HG03432 (cell line): ENCODE data around the gene DGUOK.
"Not testable (repeated sequence)": the region's sequence is repeated elsewhere in the genome, so short reads cannot be mapped to it uniquely, and the experiment has no call there.

Source experiments
- ATAC-seq: cut with Tn5 transposase; IDR thresholded peaks from one replicate; pipeline ENCODE4 v1.9.1; 2021; ENCODE audit warnings: mild to moderate bottlenecking, moderate library complexity; ENCODE audit not compliant: unreplicated experiment

Gene DGUOK

DNA sequence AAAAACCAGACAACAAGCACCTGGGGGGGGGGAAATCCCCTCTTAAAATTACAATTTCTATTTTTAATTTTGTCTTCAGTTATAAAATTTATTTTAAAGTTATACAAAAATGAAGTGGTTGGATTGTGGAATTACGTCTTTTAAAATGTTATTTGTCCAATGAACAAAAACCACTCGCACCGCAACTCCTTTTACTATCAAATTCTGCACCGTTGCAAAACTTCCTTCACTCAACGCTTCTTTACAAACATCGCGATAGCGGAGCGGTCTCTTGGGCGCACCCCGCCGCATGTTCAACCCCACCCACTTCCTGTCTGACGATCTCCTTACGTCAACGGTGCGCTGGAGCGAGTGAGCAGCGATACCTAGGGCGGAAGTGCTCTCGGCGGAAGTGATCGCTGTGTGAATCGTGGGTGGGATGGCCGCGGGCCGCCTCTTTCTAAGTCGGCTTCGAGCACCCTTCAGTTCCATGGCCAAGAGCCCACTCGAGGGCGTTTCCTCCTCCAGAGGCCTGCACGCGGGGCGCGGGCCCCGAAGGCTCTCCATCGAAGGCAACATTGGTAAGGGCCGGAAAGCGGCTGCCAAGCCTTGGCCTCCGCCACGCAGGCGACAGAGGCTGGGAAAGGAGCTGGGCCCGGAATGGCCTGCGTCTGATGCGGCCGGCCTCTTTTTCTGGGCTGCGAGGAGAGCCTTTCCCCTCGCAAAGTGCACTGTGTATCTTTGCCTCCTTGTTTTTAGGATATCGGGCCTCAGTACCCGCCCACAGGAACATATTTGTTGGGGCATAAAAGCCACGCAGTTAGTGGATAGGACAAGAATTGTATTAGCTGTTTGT lies at the start of gene DGUOK:
DGUOK (plus strand) TSS at position 388 of the 835 bp plus-strand sequence; CDS start at position 419, 31 bp downstream.
- peak; percentile 99 for ATAC-seq

GRCh38 chr2:73877071-73877802 lies 49.4 kb upstream of the DGUOK start:
- no peak for ATAC-seq

DNA sequence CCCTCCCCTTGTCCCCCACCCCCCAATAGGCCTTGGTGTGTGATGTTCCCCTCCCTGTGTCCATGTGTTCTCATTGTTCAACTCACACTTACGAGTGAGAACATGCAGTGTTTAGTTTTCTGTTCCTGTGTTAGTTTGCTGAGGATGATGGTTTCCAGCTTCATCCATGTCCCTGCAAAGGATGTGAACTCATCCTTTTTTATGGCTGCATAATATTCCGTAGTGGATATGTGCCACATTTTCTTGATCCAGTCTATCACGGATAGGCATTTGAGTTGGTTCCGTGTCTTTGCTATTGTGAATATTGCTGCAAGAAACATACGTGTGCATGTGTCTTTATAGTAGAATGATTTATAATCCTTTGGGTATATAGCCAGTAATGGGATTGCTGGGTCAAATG lies 48.7 kb upstream of the DGUOK start:
- not testable (repeated sequence) for ATAC-seq

DNA sequence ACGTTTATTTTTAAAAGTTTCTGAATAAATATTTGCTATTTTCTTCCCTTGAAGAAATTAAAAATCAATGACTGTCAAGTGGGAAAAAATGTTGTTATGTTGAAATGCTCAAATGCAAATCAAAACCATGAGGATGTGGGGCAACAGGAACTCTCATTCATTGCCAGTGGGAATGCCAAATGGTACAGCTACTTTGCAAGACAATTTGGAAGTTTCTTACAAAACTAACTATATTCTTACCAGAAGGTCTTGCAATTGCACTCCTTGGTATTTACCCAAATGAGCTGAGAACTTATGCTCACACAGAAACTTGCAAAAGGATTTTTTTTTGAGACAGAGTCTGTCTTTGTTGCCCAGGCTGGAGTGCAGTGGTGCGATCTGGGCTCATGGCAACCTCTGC lies 41.3 kb upstream of the DGUOK start:
- ATAC-seq = no peak

- ATAC-seq = no peak
These were observed 40.3 kb upstream of the DGUOK start for GRCh38 chr2:73886357-73886756.

- not testable (repeated sequence) for ATAC-seq
These were observed 38.9 kb upstream of the DGUOK start for GRCh38 chr2:73887596-73888353.

DNA sequence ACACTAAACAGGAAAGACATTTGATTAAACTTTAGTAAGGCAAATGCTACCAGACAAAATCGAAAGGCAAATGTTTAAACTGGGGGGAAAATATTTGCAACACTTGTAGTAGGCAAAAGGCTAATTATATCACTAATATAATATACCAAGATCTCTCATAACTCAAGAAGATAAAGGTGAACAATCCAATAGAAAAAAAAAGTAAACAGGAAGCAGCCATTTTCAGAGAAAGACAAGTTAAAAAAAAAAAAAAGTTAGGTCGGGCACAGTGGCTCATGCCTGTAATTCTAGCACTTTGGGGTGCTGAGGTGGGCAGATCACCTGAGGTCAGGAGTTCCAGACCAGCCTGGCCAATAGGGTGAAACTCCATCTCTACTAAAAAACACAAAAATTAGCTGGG lies 38.3 kb upstream of the DGUOK start:
- ATAC-seq = no peak

- no peak for ATAC-seq
These were observed 37.5 kb upstream of the DGUOK start for GRCh38 chr2:73889206-73889605.

GRCh38 chr2:73890301-73891092 lies 36.2 kb upstream of the DGUOK start:
- ATAC-seq = no peak

GRCh38 chr2:73891276-73891901 lies 35.3 kb upstream of the DGUOK start:
- no peak for ATAC-seq

- no peak for ATAC-seq
These were observed 33.9 kb upstream of the DGUOK start, which contains the start of gene ACTG2 for GRCh38 chr2:73892631-73893329. Gene ACTG2, plus strand, starts transcription at chr2:73893008. Its CDS starts 8,304 bp downstream, at chr2:73901312.

DNA sequence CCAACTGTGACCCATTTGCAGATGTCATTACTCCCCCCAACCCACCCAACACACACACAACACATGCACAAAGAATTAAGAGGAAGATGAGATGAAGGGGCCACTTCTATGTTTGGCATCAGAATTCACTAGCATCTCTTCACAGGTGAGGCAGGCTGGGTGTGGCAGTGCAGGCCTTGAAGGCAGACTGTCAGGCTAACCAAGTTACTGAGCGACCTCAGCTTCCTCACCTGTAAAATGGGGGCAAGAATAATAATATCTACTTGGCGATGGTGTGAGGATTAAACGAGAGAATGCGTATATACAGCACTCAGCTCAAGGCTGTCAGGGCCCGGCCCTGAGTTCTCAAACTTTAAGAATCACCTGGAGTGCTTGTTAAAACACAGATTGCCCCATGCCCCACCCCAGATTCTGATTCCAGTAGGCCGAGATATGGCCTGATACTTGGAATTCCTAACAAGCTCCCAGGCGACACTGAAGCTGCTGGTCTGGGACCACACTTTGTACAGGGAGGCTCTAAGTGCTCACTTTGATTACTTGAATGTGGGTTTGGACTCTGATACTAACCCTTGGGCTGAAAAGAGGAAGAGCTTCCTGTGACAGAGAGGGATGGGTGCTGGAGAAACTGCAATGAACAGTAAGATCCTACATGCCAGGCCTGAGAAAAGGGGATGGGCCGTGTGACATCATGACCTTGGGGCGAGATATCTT lies 32.8 kb upstream of the DGUOK start:
- no peak for ATAC-seq

- no peak for ATAC-seq
These were observed 32.2 kb upstream of the DGUOK start for GRCh38 chr2:73894475-73894850.

- no peak for ATAC-seq
These were observed 31.8 kb upstream of the DGUOK start for GRCh38 chr2:73894877-73895276.

GRCh38 chr2:73895473-73895872 lies 31.2 kb upstream of the DGUOK start:
- no peak for ATAC-seq

DNA sequence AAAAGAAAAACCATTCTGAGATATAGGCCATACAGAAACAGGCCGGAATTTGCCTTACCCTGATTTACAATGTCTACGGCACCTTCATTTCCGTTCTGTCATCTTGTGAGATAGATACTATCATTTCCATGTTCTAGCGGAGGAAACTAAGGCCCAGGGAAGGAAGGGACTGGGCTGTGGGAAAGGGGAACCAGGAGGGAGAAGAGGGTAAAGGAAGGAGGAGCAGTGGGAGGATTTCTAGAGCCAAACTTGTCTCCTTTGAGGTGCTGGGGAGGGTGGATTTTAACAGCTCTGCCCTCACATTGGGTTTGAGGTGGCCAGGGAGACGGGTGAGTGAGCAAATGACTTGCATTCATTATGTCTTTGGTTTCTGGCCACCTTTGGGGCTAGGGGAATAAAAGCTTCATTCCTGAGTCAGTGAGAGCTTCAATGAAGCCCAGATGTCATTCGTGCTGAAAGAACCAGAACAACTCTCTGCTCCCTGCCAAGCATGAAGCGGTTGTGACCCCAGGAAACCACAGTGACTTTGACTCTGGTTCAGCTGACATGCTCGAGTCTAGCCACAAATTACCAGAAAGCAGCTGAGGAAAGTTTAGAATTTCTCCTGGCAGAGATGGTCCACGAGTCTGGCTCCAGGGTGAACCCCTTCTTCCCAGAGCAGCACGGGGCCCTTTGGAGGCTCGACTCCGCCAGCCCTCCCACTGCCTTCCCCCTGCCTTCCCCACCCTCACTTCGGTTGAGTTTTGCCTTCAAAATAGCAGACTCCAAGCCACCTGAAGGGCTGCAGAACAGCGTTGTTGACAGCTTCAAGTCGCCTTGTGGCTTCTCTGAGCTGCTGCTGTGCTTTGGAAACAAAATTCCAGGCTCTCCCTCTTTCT lies 30.1 kb upstream of the DGUOK start:
- peak; percentile 69 for ATAC-seq

DNA sequence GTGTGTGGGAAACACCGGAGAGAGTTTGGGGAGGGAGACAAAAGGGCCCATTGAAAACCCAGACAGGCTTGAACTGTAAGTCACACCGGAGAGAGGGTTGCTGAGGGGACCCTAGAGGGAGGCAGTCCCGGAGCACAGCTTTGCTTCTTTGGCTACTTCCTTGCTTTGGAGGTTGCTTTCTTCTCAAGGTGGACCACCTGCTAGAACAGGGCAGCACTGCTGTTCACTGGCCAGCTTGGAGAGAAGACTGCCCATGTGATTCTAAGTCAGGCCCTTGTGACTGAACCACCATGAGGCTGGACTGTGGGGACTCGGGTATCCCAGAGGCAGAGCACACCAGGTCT lies 29.5 kb upstream of the DGUOK start:
- no peak for ATAC-seq

DNA sequence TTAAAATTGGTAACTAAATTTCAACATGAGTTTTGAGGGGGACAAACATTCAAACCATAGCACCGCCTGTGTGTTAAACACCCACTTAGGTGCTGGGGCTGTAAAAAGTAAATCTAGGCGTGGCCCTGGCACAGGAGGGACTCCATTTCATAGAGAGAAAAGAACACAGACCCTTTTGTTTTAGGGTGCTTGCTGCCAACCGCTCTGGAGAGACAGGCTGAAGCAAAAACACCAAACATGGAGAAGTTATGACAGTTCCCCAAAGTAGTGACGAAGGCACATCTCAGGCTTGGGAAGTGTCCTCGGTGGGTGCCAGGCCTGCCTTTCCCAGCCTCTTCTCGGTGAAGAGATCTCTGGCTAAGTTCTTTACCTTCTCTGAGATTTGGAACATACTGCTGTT lies 28.7 kb upstream of the DGUOK start:
- no peak for ATAC-seq
